Endothelial cell of umbilical vein (primary cell): ENCODE measurements around the gene SHISA6. TPM values are rescaled to one million over a fixed set of nuclear protein-coding genes. Genes with fewer than 3 reads are reported as not detected.

Experiments
- BruUV-seq: library from RNA; stranded (reverse); fragments of 400-500 nt; replicated peaks from 2 replicates; lab custom pipeline; 2021; lab: Mats Ljungman, UMichigan
- CTCF ChIA-PET: fragments of 300-600, 350-600 bp; sonication (Branson Sonifier 250); formaldehyde crosslinking; loops from one replicate; lab custom pipeline; 2021; ENCODE audit warnings: antibody characterized with exemption, inconsistent platforms; lab: Charles Lee
- POLR2A ChIA-PET: fragments of 300-600, 350-600 bp; sonication (Branson Sonifier 250); formaldehyde crosslinking; loops from one replicate; lab custom pipeline; 2021; ENCODE audit warnings: antibody characterized with exemption, inconsistent platforms; lab: Charles Lee
- DNase-seq: peaks from one replicate; pipeline ENCODE4 v3.0.0-alpha.2; 2011; ENCODE audit warnings: low read depth, low spot score
- FAIRE-seq: peaks from 2 replicates; lab custom pipeline; 2011; peaks lifted over from hg19 to GRCh38; lab: Jason Lieb, UNC
- H2AFZ ChIP-seq: 2 replicates; pipeline ENCODE4 v1.6.0; 2012; ENCODE audit warnings: low read depth, low read length, control low read depth, inconsistent platforms
- H3K27ac ChIP-seq: 2 replicates; pipeline ENCODE4 v1.5.1; 2011; ENCODE audit warnings: low read depth, mild to moderate bottlenecking, control low read depth, low read length, moderate library complexity; ENCODE audit not compliant: insufficient read depth
- H3K27me3 ChIP-seq, 2 experiments: 2 replicates each; pipeline versions ENCODE4 v1.6.0 to v1.6.1; 2011; ENCODE audit warnings: low read length in 2 of 2, mixed read lengths in 1 of 2; ENCODE audit not compliant: control insufficient read depth in 2 of 2, insufficient read depth in 2 of 2
- H3K36me3 ChIP-seq, 2 experiments: 2 replicates in 1 of 2; 3 replicates in 1 of 2; pipeline ENCODE4 v1.5.1; 2011; ENCODE audit warnings: low read length in 2 of 2, mild to moderate bottlenecking in 1 of 2, moderate library complexity in 1 of 2; ENCODE audit not compliant: control insufficient read depth in 2 of 2, insufficient read depth in 2 of 2; ENCODE audit errors: extremely low read depth in 1 of 2
- H3K4me1 ChIP-seq: 3 replicates; pipeline ENCODE4 v1.5.1; 2011; ENCODE audit warnings: mild to moderate bottlenecking, low read length; ENCODE audit not compliant: control insufficient read depth, insufficient read depth; ENCODE audit errors: extremely low read depth
- H3K4me2 ChIP-seq: 2 replicates; pipeline ENCODE4 v1.6.1; 2011; ENCODE audit warnings: low read length, control low read depth, mixed read lengths; ENCODE audit not compliant: insufficient read depth
- H3K4me3 ChIP-seq, 3 experiments: fragments of 200-600 bp in 1 of 3; sonication (generic), shearing (Covaris generic) in 1 of 3; replicated peaks in 1 of 3; 2 replicates each; pipeline ENCODE4 v1.5.1; 2011 to 2016; ENCODE audit warnings: control low read depth in 3 of 3, low read length in 3 of 3, mild to moderate bottlenecking in 2 of 3, inconsistent platforms in 1 of 3, low read depth in 1 of 3, moderate library complexity in 1 of 3; ENCODE audit not compliant: insufficient read depth in 1 of 3
- H3K79me2 ChIP-seq: 2 replicates; pipeline ENCODE4 v1.6.0; 2012; ENCODE audit warnings: low read length, inconsistent platforms; ENCODE audit not compliant: control insufficient read depth, insufficient read depth
- H3K9ac ChIP-seq: replicated peaks from 2 replicates; pipeline ENCODE3; 2011; ENCODE audit warnings: low read length, control low read depth; ENCODE audit not compliant: insufficient read depth; ENCODE audit errors: extremely low read depth
- H3K9me1 ChIP-seq: replicated peaks from 3 replicates; pipeline ENCODE4 v1.6.0; 2011; ENCODE audit warnings: mild to moderate bottlenecking, low read length; ENCODE audit not compliant: control insufficient read depth, insufficient read depth; ENCODE audit errors: extremely low read depth
- H3K9me3 ChIP-seq: replicated peaks from 2 replicates; pipeline ENCODE4 v1.5.1; 2012; ENCODE audit warnings: low read length, inconsistent platforms; ENCODE audit not compliant: control insufficient read depth, insufficient read depth
- H4K20me1 ChIP-seq: replicated peaks from 2 replicates; pipeline ENCODE3; 2011; ENCODE audit warnings: mild to moderate bottlenecking, low read length; ENCODE audit not compliant: control insufficient read depth, insufficient read depth; ENCODE audit errors: extremely low read depth
- CTCF ChIP-seq, 2 donors: IDR thresholded peaks; 1 replicate in 1 of 2; 2 replicates in 1 of 2; pipeline ENCODE4 v1.5.1; 2011; ENCODE audit warnings: low read length in 2 of 2, mild to moderate bottlenecking in 2 of 2, moderate library complexity in 2 of 2, control low read depth in 1 of 2, inconsistent platforms in 1 of 2, low read depth in 1 of 2; ENCODE audit not compliant: insufficient read depth in 1 of 2; ENCODE audit errors: extremely low read depth in 1 of 2
- EZH2 ChIP-seq: IDR thresholded peaks from 2 replicates; pipeline ENCODE4 v1.6.1; 2012; ENCODE audit warnings: borderline replicate concordance, low read depth, mild to moderate bottlenecking, moderate library complexity, low read length, inconsistent platforms; ENCODE audit not compliant: severe bottlenecking
- FOS ChIP-seq: IDR thresholded peaks from 2 replicates; pipeline ENCODE4 v1.6.1; 2011; ENCODE audit warnings: mild to moderate bottlenecking, low read length, moderate library complexity, borderline replicate concordance; ENCODE audit not compliant: insufficient read depth
- GATA2 ChIP-seq: IDR thresholded peaks from 2 replicates; pipeline ENCODE4 v1.7.0; 2011; ENCODE audit warnings: low read depth, mild to moderate bottlenecking, moderate library complexity, mixed read lengths, low read length; ENCODE audit not compliant: insufficient read length, insufficient read depth
- JUN ChIP-seq: IDR thresholded peaks from 2 replicates; pipeline ENCODE4 v1.6.1; 2011; ENCODE audit warnings: borderline replicate concordance, low read depth; ENCODE audit not compliant: insufficient read length, insufficient read depth
- MAX ChIP-seq: IDR thresholded peaks from 2 replicates; pipeline ENCODE4 v1.6.1; 2011; ENCODE audit not compliant: insufficient read depth, insufficient read length
- MYC ChIP-seq: IDR thresholded peaks from one replicate; pipeline ENCODE4 v1.6.1; 2011; ENCODE audit warnings: mild to moderate bottlenecking, low read depth, low read length
- POLR2A ChIP-seq: IDR thresholded peaks from 2 replicates; pipeline ENCODE4 v1.6.1; 2012; ENCODE audit warnings: low read depth, mild to moderate bottlenecking, control low read depth, low read length
- POLR2AphosphoS5 ChIP-seq: IDR thresholded peaks from 2 replicates; pipeline ENCODE4 v1.6.1; 2012; ENCODE audit warnings: low read depth, mild to moderate bottlenecking, control low read depth, low read length, moderate library complexity; ENCODE audit not compliant: insufficient read depth
- dilution Hi-C: fragments of 300-500 bp; cut with MboI; formaldehyde crosslinking; loops from one replicate; pipeline ENCODE4 v1.15.0; 2019; ENCODE audit warnings: low sequenced_read_pairs; ENCODE audit not compliant: extremely low pct_ligation_motif_present
- intact Hi-C: fragments of 100-400 bp; cut with micrococcal nuclease; formaldehyde crosslinking; loops from one replicate; pipeline ENCODE4 v1.10.0; 2022
- polyA plus RNA-seq, 4 experiments: library from polyadenylated mRNA; depleted of rRNA in 3 of 4; stranded (reverse) in 3 of 4; unstranded in 1 of 4; fragments of >200 nt; gene quantifications; 2 replicates each; pipeline versions ENCODE4 v1.2.1 to v1.2.3, GENCODE V29; 2011 to 2012; ENCODE audit warnings: missing spikeins in 1 of 4
- total RNA-seq: library from RNA; stranded (reverse); gene quantifications from 2 replicates; pipeline ENCODE4 v1.2.3, GENCODE V29; 2021

Gene SHISA6
- total and polyA plus RNA-seq, 2 donors (not counting 3 experiments of a cell fraction or from before 2014, with no cell fraction given), result not detected

GRCh38 chr17:11349106-11349505 lies 108.1 kb downstream of the SHISA6 start:
- H4K20me1 ChIP-seq, result no peaks in the 10 kb centered on the region
- ChIA-PET POLR2A (no interaction called here), CTCF (no interaction called here)
- DNase-seq, result no peak
- no peaks in the 10 kb centered on the region for H3K9me3 ChIP-seq
- no peak overlapping the region for H2AFZ ChIP-seq
- dilution Hi-C loops, result no loop called here
- H3K4me3 ChIP-seq, result no peak overlapping the region
- TF ChIP-seq POLR2AphosphoS5, result no peak
- no peak for TF ChIP-seq EZH2
- no peak for TF ChIP-seq JUN
- no peak for TF ChIP-seq GATA2
- TF ChIP-seq CTCF (IDR thresholded peaks at IDR 0.05; ENCODE audit: extremely low read depth in 1 of 2, insufficient read depth in 1 of 2, low read depth in 1 of 2, low read length in 2 of 2), result no peak
- TF ChIP-seq MYC, result no peak
- TF ChIP-seq FOS, result no peak
- no peak for TF ChIP-seq POLR2A
- TF ChIP-seq MAX, result no peak
- no peaks in the 10 kb centered on the region for H3K27me3 ChIP-seq
- H3K27ac ChIP-seq, result no peak overlapping the region
- H3K4me2 ChIP-seq, result no peak overlapping the region
- no peaks in the 10 kb centered on the region for H3K9me1 ChIP-seq
- H3K79me2 ChIP-seq, result no peaks in the 10 kb centered on the region
- intact Hi-C loops, result no loop called here
- no peak overlapping the region for H3K9ac ChIP-seq
- no TSS peak for BruUV-seq
- no peaks in the 10 kb centered on the region for H3K36me3 ChIP-seq
- no peak for FAIRE-seq
- H3K4me1 ChIP-seq, result no peaks in the 10 kb centered on the region
